Ramos (cell line): ENCODE data around the gene AR.
"Not testable (repeated sequence)": the region's sequence is repeated elsewhere in the genome, so short reads cannot be mapped to it uniquely, and the experiment has no call there.

ENCODE experiments used
- in situ Hi-C: fragments of 300-500 bp; cut with MboI; formaldehyde crosslinking; loops from one replicate; pipeline ENCODE4 v1.14.3; 2022; ENCODE audit warnings: low sequenced_read_pairs; ENCODE audit not compliant: unreplicated experiment

Gene AR

DNA sequence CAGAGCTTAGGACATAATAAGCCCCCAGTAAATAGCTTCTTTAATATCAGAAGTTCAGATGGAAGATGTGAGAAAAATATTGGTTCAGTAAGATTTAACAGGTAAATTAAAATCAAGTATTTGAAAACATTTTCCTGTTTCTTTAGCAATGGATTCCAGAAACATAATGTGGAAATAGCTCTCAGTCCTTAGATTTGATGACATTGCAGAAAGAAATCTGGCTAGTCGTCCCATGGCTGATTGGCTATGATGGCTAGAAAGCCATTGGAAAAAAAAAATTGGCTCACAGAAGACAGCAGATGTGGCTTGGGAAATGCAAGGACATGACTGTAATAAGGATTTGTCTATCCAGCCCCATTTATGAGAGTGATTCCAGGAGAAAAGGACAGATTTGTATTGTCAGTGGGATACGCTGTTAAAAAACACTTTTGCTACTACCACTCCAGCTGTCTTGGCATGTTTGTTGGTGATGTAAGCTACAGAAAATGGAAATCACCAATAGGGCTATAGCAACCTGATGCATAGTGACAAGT, 78.3 kb downstream of the AR start:
- in situ Hi-C loops, result no loop called here

DNA sequence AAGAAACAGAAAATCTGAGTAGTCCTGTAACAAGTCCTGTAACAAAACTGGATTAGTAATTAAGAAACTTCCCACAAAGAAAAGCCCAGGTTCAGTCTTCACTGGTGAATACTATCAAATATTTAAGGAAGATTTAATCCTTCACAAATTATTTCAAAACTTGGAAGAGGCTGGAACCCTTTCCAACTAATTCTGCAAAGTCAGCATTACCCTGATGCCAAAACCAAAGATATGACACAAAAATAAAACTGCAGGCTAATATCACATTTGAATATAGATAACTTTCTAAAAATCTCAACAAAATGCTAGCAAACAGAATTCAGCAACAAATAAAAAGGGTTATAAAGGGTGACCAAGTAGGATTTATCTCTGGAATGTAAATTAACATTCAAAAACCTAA, 80.5 kb downstream of the AR start:
- in situ Hi-C loops, result no loop called here

DNA sequence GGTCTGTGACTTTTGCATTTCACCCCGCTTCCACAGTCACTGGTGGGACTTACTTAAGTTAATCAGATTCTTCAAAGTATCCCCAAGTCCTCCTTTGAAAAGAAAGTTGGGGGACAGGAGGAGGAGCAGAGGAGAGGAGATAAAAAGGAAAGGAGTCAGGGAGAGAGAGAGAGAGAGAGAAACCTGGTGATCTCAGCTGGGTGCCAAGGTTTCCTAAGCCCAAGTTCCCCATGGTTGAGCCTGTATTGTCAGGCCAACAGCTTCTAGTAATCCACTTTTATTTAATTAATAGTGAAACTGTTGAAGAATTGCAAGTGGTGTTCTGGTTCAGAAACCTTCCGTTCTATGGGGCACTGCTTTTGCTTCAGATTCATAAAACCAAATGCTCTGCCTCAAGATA, 91.6 kb downstream of the AR start:
- in situ Hi-C loops, result no loop called here

DNA sequence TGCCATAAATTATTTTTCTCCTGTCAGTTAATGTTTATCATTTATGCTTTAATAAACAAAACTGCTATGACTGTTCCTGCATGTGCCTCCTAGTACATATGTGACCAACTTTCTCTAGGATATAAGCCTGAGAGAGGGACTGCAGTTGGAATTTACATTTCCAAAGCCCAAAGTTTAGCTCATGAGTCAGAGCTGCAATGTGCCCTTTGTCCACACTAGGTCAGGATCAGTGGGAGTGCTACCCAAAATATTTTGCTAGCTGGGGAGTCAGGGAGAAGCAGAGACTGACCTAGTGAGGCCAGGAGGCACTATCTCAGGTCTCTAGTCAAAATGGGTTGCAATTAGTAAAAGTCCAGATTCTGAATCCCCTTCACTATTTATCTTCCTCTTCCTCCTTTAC, 92.7 kb downstream of the AR start:
- in situ Hi-C loops, result no loop called here

DNA sequence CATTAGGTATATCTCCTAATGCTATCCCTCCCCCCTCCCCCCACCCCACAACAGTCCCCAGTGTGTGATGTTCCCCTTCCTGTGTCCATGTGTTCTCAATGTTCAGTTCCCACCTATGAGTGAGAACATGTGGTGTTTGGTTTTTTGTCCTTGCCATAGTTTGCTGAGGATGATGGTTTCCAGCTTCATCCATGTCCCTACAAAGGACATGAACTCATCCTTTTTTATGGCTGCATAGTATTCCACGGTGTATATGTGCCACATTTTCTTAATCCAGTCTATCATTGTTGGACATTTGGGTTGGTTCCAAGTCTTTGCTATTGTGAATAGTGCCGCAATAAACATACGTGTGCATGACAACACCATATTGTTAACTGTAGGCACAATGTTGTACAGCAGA, 93.5 kb downstream of the AR start:
- in situ Hi-C loops, result not testable (repeated sequence)

DNA sequence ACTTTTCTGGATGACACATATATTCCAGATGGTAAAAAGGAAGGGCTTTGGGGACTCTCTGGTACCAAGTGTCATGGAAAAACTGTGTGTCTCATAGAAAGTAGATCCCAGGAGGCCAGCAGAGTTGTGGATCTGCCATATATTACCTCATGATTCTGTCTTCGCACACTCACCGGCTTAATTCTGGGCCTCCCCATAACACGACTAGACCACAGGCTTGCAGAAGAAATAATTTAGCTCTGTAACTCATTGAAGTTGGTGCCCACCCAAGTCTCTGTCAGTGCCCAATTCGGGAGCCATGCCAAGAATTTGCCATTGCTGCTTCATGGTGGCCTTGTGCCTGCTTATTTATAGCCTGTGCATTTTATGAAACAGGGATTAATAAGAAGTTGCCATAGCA, 104.5 kb downstream of the AR start:
- in situ Hi-C loops, result no loop called here

DNA sequence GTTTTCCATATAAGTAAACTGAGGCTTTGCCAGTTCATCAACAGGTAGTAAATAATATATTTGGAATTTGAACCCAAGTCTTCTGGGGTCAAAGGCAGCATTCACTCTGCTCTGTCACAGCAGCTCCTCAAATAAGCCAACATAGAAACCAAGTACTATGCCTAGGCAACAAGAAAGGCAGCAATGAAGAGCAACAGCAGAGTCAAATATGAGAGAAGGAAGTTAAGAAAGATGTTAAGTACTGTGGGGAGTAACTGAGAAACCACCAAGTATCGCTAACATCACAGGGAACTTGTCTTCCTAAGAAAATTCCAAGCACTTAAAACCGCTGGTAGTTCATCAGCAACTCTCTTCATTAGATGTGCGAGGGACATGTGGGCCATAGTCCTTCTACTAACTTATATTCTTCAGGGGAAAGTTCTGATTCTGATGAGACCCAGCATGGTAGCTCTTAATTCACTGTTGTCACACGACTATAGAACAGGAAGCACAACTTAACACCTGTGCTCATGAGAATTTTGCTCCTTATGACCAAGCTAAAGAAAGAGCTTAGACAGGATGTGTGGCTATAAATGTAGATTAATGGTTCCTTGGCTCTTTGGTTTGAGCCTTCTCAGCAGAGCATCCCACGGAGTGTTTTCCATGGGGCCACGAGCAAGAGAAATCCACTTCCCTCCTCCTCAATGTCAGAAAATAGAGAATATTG, 107.8 kb downstream of the AR start:
- in situ Hi-C loops, result no loop called here

DNA sequence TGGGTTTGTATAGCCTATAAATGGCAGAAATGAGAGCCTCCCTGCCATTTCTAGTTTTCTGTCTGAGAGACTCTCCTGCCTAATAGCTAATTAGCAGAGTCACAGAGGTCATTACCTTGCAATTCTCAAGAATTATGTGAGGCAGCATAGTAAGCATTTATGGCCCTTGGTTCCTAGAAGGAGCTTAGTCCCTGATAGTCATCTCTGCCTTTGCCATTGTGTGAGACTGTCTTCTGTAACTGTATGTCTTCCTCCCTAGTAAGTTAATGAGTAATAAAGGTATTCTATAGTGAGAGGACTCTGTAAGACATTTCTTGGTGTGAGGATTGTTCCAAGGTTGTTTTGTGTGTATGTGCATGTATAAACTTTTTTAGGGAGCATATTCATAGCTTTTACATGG, 108.7 kb downstream of the AR start:
- in situ Hi-C loops, result no loop called here

DNA sequence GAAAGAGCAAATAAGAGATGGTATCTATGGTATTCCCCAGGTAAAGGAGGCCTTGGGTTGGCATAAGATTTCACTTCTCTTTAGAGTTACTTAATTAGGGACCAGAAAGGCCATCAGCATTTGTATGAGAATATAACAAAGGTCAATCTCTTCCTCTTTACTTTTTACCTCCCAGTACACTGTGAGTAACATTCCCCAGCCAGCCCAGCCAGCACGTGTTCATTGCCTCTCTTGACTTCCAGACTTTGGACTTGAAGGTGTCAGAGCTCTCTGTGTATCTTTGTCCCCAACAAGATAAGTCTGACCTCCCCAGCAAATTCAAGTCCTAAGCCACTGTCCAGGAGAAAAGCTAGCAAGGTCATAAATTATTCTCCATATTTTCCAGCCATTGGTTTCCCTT, 110.5 kb downstream of the AR start:
- in situ Hi-C loops, result no loop called here

DNA sequence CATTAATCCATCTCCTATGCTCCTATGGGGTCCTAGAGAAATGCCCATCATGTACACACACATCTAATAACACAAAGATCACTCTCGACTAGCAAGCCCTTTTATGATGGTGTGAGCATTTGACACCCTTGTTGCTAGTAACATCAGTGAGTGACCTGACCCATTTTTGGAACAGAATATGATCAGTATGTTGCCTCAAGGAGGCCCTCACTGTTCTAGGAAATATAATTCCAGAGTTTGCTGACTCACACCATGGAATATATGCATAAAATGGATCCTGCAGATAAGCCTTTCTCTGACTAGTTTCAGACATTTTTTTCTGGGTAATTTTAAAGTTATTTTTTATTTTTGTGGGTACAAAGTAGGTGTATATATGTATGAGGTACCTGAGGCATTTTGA, 121.8 kb downstream of the AR start:
- in situ Hi-C loops, result no loop called here

DNA sequence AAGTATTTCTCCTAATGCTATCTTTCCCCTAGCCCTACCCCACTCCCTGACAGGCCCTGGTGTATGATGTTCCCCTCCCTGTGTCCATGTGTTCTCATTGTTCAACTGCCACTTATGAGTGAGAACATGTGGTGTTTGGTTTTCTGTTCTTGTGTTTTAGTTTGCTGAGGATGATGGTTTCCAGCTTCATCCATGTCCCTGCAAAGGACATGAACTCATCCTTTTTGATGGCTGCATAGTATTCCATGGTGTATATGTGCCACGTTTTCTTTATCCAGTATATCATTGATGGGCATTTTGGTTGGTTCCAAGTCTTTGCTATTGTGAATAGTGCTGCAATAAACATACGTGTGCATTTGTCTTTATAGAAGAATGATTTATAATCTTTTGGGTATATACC, 126.9 kb downstream of the AR start:
- in situ Hi-C loops, result not testable (repeated sequence)

DNA sequence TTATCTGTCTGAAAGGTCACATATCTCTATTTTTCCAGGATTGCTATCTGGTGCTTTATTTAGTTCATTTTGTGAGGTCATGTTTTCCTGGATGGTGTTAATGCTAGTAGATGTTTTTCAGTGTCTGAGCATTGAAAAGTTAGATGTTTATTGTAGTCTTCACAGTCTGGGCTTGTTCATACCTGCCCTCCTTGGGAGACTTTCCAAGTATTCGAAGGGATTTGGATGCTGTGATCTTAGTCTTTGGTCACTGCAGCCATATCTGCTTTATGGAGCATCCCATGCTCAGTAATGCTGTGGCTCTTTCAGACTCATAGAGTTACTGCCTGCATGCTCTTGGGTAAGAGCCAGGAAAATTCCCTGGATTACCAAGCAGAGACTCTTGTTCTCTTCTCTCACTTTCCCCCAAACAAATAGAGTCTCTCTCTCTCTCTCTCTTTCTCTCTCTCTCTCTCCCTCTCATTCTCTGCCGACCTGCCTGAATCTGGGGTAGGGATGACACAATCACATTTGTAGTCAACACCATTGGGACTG, 130.0 kb downstream of the AR start:
- in situ Hi-C loops, result no loop called here

DNA sequence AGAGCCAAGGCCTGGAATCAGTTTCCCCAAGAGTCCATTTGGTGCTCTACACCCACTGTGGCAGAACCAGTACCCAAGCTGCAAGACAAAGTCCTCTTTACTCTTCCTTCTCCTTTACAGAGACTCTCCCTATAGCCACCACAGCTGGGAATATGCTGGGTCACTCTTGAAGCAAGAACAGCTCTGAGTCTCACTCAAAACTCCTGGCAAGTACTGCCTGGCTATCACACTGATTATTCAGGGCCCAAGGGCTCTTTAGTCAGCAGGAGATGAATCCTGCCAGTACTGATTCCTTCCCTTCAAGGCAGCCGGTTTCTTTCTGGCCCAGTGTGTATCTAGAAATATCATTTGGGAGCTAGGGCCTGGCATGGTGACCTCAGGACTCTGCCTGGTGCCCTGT, 130.9 kb downstream of the AR start:
- in situ Hi-C loops, result no loop called here

DNA sequence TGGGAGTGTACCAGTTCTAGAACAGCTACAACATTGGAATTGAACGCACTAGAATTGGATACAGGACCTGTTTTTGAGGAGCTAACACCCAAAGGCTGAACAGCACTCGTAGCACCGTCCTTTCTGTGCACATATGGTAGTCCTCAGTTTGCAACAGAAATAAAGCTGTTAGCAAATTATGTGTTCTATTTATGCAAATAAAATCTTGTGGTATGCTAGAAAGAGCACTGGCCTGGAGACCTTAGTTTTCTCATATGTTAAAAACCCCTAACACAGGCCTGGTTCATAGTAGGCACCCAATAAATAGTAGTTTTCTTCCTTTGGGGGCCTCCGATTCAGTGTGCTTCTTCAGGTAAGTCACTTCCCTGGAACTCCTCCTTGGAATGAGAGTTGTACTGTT, 140.3 kb downstream of the AR start:
- in situ Hi-C loops, result no loop called here

DNA sequence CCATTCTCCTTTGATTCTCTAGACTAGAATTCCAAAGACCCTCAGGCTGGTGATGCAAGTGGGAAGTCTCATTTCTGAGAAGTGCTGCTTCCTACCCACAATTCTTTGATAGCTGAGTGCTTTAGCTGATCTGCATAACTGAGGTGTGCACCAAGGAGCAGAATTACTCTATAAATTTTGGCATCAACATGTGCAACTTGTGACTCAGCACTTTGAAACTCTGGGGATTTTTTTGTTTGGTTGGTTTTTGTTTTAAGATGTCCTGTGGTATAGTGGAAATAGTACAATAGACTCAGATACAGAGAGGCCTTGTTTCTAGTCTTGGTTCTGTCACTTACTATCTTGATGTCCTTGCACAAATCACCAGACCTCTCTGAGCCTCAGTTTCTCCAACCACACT, 148.4 kb downstream of the AR start:
- in situ Hi-C loops, result no loop called here

DNA sequence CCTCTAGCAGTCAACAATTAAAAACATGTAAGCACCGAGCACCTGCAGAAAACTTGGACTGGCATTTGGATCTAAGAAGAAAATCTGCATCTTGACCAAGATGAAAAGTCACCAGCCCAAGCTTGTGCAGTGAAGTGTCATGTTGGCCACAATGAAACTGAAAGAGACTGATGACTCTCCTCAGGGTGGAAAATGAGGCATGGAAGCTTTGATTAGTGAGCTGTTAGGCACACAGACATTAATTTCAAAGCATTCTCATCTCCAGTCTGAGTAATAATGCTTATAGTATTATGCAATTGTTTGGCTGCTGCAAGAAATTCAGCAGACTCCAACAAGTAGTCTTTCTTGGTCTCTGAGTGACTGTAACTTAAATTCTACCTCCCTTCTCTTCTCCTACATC, 150.1 kb downstream of the AR start:
- in situ Hi-C loops, result no loop called here

DNA sequence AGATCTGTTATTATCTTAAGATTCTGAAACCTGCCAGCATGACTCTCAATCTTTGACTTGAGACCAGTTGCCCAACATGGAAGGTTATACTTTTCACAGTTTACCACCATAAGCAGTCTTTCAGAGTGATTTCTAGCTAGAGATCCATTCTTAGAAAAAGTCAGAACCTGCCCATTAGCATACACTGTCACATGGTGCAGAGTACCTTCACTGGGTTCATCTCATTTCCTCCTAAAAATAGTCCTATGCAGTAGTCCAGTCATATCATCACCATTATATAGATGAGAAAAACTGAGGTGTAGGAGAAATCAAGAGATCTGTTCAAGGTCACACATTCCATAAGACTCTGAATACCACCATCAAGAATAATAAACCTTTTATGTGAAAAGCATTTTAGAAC, 153.6 kb downstream of the AR start:
- in situ Hi-C loops, result no loop called here

DNA sequence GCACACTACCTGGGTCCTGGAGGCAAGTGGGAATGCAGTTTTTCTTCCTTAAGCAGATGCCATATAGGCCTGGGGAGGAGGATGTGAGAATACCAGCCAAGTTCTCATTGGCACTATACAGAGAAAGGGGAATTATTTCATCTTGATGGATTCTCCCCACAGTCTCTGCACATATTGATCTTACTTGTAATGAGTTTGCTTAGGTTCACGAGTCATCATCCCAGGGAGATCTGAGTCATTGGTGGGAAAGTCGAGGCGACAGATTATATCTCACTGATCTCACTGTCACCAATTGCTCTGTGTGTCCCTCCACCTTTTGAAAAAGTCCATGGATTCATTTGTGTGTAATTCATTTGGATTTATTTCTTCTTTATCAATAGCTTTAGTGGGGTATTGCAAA, 156.8 kb downstream of the AR start:
- in situ Hi-C loops, result no loop called here

DNA sequence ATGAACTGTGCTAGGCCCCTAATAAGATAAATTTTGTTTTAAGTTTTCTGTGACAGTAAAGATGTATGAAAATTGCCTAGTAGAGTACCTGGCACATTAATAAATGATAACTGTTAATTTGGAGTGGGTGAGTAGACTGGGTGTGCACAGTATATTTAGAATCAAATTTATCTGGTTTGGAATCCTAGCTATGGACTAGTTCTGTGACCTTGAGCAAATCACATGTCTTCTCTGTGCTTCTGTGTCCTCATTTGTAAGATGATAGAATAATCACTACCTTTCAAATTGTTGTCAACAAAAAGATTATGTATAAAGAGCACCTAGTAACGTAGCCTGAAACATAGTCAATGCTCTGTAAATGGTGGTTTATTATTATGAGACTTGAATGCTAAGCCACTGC, 170.2 kb downstream of the AR start:
- in situ Hi-C loops, result no loop called here

DNA sequence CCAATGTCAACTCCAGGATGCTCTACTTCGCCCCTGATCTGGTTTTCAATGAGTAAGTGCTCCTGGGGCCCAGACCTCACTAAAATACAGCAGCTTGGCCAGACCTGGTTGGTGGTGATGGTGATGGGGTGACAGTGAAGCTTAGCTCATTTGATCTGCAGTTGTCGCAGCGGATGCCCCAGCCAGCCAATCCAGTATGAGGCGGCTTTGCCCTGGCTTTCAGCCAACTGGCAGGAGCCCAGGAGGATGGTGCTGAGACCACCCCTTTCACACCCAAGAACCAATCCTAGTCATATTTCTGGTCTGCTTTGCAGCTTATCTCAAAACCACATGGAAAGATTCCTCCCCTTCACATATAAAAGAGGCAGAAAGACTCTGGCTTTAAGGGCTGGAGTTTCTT, 173.8 kb downstream of the AR start:
- in situ Hi-C loops, result no loop called here

DNA sequence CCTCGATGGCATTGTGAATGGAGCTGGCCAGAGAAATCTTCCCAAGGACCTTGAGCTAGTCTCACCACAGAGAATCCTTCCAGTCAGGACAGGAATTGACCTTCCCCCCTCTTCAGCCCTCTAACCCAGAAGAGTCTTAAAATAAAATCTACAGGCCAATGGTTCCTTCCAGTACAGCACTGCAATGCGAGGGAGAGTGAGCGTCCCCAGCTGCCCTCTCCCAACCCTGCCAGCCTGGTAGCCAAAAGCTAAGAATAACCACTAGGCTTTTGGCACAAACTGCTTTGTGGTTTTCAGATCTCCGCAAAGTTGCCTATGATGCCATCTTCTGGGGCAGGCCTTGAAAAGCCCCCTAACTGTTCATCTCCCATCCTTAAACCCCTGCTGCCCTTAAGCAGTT, 175.1 kb downstream of the AR start:
- in situ Hi-C loops, result no loop called here

DNA sequence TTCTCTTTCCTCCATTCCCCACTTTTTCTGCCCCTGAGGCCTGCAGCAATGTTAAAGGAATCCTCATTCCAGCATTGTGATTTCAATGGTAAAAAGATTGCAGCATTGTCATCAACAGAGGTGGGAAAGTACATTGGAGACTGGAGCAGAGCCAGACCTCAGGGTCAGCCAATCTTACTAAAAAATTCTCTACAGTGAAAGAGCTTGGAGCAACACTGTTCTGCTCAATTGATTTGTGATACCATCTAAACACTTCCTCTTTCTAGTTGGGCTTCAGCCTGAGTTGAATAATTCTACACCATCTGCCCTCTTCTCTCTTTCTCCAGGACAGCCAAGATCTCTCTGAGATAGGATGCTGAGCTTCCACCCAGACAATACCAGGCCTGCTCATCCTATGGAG, 176.5 kb downstream of the AR start:
- in situ Hi-C loops, result no loop called here
